ENCODE data around the gene GRAMD2A.
A peak's percentile ranks its signal among the peaks of the same experiment; 100 is the strongest.

Gene GRAMD2A

DNA sequence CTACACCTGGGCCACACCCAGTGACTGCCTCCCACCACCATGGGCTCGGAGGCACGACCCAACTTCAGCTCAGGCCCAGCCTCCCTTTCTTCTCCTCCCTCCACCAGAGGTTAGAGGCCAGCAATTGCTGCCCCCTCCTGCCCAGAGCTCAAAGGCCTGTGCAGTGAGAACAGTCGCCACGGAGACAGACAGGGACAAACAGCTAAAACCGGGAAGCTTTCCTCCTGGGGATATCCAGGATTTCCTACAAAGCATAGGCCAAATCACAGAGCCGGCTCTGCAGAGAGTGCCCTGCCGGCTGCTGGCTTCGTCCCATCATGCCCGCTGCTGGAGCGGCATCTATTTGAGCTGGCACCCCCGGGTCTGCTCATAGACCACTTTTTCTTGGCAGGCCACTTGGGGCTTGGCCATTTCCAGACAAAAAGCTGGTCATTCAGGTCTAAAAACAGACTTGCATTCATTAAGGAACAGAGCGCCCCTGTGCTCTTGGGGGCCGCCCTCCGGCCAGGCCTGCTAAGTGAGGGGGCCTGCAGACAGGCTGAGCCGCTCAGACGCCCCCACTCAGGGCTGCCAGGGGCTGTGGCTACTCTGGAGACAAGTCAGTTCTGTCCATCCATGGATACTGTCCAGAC lies 17.5 kb downstream of the GRAMD2A start:
- peak; percentile 24 to 47 for DNase-seq (ENCODE audit: low read depth in 2 of 2)
- TF ChIP-seq, protein P1, sequence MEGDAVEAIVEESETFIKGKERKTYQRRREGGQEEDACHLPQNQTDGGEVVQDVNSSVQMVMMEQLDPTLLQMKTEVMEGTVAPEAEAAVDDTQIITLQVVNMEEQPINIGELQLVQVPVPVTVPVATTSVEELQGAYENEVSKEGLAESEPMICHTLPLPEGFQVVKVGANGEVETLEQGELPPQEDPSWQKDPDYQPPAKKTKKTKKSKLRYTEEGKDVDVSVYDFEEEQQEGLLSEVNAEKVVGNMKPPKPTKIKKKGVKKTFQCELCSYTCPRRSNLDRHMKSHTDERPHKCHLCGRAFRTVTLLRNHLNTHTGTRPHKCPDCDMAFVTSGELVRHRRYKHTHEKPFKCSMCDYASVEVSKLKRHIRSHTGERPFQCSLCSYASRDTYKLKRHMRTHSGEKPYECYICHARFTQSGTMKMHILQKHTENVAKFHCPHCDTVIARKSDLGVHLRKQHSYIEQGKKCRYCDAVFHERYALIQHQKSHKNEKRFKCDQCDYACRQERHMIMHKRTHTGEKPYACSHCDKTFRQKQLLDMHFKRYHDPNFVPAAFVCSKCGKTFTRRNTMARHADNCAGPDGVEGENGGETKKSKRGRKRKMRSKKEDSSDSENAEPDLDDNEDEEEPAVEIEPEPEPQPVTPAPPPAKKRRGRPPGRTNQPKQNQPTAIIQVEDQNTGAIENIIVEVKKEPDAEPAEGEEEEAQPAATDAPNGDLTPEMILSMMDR (IDR thresholded peaks at IDR 0.05; ENCODE audit: low read depth, low read length), result no peak
- H3K4me3 ChIP-seq (replicated peaks in 1 of 2; ENCODE audit: low read depth in 2 of 2, low read length in 2 of 2), result no peak overlapping the region

DNA sequence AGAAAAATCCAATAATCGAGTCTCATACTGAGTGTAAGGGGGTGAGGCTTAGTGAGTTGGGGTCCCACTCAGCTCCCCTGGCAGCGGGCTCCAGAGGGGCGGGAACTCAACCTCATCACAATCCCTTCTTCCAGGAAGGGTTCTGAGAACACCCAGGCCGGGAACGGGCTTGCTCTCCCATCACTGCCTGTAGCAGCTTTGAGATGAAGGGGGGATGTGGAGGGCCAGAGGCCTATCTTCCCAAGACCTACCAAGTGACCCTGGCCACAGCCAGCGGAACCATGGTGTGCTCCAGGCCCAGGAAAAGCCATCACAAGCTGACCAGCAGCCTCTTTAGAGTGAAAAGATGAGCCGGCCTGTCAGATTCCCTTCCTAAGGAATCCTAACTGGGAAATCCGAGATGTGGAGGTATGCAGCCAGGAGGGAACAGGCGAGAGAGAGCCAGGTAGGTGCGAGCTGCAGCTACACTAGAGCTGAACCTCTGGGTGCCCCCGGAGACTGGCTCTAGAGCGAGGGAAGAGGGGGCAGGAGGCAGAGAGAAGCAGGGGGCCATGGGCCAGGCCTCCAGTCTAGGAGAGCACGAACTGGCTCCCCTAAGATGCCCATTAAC lies 18.5 kb downstream of the GRAMD2A start:
- TF ChIP-seq, protein P1 (IDR thresholded peaks at IDR 0.05; ENCODE audit: low read depth, low read length), result no peak
- DNase-seq (ENCODE audit: low read depth in 2 of 2), result no peak
- H3K4me3 ChIP-seq (replicated peaks in 1 of 2; ENCODE audit: low read depth in 2 of 2, low read length in 2 of 2), result no peak overlapping the region

GRCh38 chr15:72176743-72177142 lies 20.8 kb downstream of the GRAMD2A start:
- no peak overlapping the region for H3K4me3 ChIP-seq (replicated peaks in 1 of 2; ENCODE audit: low read depth in 2 of 2, low read length in 2 of 2)
- TF ChIP-seq, protein P1 (IDR thresholded peaks at IDR 0.05; ENCODE audit: low read depth, low read length), result no peak
- no peak for DNase-seq (ENCODE audit: low read depth in 2 of 2)

DNA sequence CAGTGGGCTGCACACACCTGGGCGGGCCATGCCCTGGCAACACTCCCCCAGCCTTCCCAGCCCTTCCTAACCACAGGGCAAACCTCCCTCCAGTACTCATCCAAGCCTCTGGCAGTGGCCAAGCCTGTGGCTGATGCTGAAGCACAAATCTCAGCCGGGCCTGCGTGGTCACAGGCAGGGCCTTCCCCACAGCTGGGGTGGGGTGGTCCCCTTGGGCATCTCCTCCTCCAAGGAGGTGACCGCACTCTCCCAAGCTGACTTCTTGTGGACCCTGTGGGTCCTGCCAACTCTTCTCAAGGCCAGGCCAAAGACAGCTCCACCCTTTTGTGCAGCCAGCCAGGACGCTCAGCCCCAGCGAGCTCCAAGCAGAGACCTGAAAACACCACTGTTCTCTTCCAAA lies 21.4 kb downstream of the GRAMD2A start:
- no peak for DNase-seq (ENCODE audit: low read depth in 2 of 2)
- TF ChIP-seq, protein P1 (IDR thresholded peaks at IDR 0.05; ENCODE audit: low read depth, low read length), result no peak
- no peak overlapping the region for H3K4me3 ChIP-seq (replicated peaks in 1 of 2; ENCODE audit: low read depth in 2 of 2, low read length in 2 of 2)

- TF ChIP-seq, protein P1 (IDR thresholded peaks at IDR 0.05; ENCODE audit: low read depth, low read length), result no peak
- H3K4me3 ChIP-seq (replicated peaks in 1 of 2; ENCODE audit: low read depth in 2 of 2, low read length in 2 of 2), result no peak overlapping the region
- DNase-seq (ENCODE audit: low read depth in 2 of 2), result no peak
Observed at GRCh38 chr15:72175186-72176044, 22.2 kb downstream of the GRAMD2A start.

DNA sequence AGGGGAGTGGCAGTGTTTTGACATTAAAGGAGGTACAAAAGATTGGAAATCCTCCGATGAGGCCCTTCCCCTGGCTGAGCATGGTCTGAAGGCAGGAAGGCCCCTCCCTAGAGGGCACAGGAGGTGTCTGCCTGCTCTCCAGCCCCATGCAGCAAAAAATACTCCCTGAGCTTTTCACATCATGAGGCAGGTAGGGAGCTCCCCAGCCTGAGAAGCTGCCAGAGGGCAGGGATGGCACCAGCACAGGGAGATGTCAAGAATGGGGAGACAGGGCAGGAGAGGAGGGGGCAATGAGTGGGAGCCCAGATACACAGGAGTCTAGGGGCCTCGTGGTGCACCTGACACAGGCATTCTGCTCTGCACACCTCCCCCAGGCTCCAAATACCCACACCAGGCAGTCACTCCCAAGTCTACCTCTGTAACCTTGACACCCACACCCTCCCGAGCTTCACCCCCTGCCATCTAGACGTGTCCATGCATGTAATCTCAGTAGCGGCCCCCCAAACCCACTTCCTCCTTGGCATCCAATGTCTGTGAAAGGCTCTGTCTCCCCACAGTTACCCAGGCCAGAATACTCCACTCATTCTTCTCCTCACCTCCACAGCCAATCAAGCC lies 22.9 kb downstream of the GRAMD2A start:
- TF ChIP-seq, protein P1 (IDR thresholded peaks at IDR 0.05; ENCODE audit: low read depth, low read length), result no peak
- no peak for DNase-seq (ENCODE audit: low read depth in 2 of 2)
- H3K4me3 ChIP-seq (replicated peaks in 1 of 2; ENCODE audit: low read depth in 2 of 2, low read length in 2 of 2), result no peak overlapping the region

Data from cardiac fibroblast (primary cell).